ENCODE data around the gene P2RX6.
A peak's percentile ranks its signal among the peaks of the same experiment; 100 is the strongest.

P2RX6 gene

DNA sequence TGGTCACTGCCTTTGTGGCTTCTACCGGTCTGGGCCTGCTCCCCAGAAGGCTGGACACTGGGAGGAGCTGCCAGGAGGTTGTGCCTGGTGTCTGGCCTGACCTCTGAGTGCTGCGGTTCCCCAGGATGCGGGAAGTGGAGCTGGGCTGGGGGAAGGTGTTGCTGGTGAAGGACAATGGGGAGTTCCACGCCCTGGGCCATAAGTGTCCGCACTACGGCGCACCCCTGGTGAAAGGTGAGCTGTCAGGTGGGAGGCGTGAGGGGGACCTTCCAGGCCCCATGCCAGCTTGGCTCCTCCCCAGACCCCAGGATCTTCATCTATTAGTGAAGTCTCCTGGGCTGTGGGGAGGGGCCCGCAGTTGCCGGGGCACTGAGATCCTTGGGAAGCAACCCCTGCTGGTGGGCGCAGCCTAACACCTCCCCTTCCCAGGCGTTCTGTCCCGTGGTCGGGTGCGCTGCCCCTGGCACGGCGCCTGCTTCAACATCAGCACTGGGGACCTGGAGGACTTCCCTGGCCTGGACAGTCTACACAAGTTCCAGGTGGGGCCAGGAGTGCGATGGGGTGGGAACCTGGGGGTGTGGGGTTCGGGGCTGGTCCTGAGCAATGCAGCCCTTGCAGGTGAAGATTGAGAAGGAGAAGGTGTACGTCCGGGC is 41.2 kb upstream of the P2RX6 start:
- H3K4me3 ChIP-seq (ENCODE audit: insufficient read depth, low read depth, low read length, poor library complexity, severe bottlenecking), result no peak overlapping the region
- H3K9me3 ChIP-seq (ENCODE audit: control insufficient read depth, low read length), result no peaks in the 10 kb centered on the region
- DNase-seq, result no peak
- no peaks in the 10 kb centered on the region for H3K4me1 ChIP-seq (ENCODE audit: control insufficient read depth, insufficient read depth, low read length, poor library complexity, severe bottlenecking)
- no peaks in the 10 kb centered on the region for H3K27me3 ChIP-seq (replicated peaks; ENCODE audit: control insufficient read depth, insufficient read depth, low read length, poor library complexity, severe bottlenecking)
- H3K36me3 ChIP-seq (ENCODE audit: control insufficient read depth, insufficient read depth, low read length), result no peaks in the 10 kb centered on the region
- H3K27ac ChIP-seq (ENCODE audit: insufficient read depth, low read length, poor library complexity, severe bottlenecking), result no peak overlapping the region

DNA sequence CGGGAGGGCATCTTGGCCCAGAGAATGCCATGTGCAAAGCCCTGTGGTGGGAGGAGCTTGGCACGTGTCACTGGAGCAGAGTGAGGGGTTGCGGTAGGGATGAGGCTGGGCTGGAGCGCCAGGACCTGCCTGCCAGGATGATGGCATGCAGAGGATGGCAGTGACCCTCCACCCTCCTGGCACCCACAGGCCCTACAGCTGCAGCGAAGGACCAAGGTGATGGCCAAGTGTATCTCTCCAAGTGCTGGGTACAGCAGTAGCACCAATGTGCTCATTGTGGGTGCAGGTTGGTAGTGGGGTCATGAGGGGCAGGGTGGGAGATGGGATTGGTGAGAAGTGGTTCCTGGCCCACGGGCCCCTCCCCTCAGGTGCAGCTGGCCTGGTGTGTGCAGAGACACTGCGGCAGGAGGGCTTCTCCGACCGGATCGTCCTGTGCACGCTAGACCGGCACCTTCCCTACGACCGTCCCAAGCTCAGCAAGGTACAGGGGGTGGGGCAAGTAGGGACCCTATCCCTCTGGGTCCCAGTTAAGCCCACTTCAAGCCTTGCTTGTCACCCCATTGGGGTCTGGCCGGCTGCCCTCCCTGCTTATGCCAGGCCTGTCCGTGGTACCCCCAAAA is 40.5 kb upstream of the P2RX6 start:
- no peaks in the 10 kb centered on the region for H3K4me1 ChIP-seq (ENCODE audit: control insufficient read depth, insufficient read depth, low read length, poor library complexity, severe bottlenecking)
- H3K4me3 ChIP-seq (ENCODE audit: insufficient read depth, low read depth, low read length, poor library complexity, severe bottlenecking), result no peak overlapping the region
- H3K36me3 ChIP-seq (ENCODE audit: control insufficient read depth, insufficient read depth, low read length), result no peaks in the 10 kb centered on the region
- no peaks in the 10 kb centered on the region for H3K27me3 ChIP-seq (replicated peaks; ENCODE audit: control insufficient read depth, insufficient read depth, low read length, poor library complexity, severe bottlenecking)
- no peaks in the 10 kb centered on the region for H3K9me3 ChIP-seq (ENCODE audit: control insufficient read depth, low read length)
- no peak for DNase-seq
- H3K27ac ChIP-seq (ENCODE audit: insufficient read depth, low read length, poor library complexity, severe bottlenecking), result no peak overlapping the region

- Histone ChIP-seq H3K27ac (ENCODE audit: insufficient read depth, low read length, poor library complexity, severe bottlenecking) (no peak overlapping the region), H3K9me3 (ENCODE audit: control insufficient read depth, low read length) (no peaks in the 10 kb centered on the region), H3K4me1 (ENCODE audit: control insufficient read depth, insufficient read depth, low read length, poor library complexity, severe bottlenecking) (peaks cover 3% of the 10 kb centered on the region), H3K4me3 (ENCODE audit: insufficient read depth, low read depth, low read length, poor library complexity, severe bottlenecking) (no peak overlapping the region), H3K27me3 (replicated peaks; ENCODE audit: control insufficient read depth, insufficient read depth, low read length, poor library complexity, severe bottlenecking) (no peaks in the 10 kb centered on the region), H3K36me3 (ENCODE audit: control insufficient read depth, insufficient read depth, low read length) (no peaks in the 10 kb centered on the region)
- no peak for DNase-seq
Measured at GRCh38 chr22:20975541-20976290, 39.2 kb upstream of the P2RX6 start.

- no peaks in the 10 kb centered on the region for H3K36me3 ChIP-seq (ENCODE audit: control insufficient read depth, insufficient read depth, low read length)
- no peak overlapping the region for H3K4me3 ChIP-seq (ENCODE audit: insufficient read depth, low read depth, low read length, poor library complexity, severe bottlenecking)
- no peaks in the 10 kb centered on the region for H3K9me3 ChIP-seq (ENCODE audit: control insufficient read depth, low read length)
- H3K27me3 ChIP-seq (replicated peaks; ENCODE audit: control insufficient read depth, insufficient read depth, low read length, poor library complexity, severe bottlenecking), result no peaks in the 10 kb centered on the region
- DNase-seq, result no peak
- no peak overlapping the region for H3K27ac ChIP-seq (ENCODE audit: insufficient read depth, low read length, poor library complexity, severe bottlenecking)
- peaks cover 10% of the 10 kb centered on the region for H3K4me1 ChIP-seq (ENCODE audit: control insufficient read depth, insufficient read depth, low read length, poor library complexity, severe bottlenecking)
Measured at GRCh38 chr22:20976291-20976877, 38.6 kb upstream of the P2RX6 start.

DNA sequence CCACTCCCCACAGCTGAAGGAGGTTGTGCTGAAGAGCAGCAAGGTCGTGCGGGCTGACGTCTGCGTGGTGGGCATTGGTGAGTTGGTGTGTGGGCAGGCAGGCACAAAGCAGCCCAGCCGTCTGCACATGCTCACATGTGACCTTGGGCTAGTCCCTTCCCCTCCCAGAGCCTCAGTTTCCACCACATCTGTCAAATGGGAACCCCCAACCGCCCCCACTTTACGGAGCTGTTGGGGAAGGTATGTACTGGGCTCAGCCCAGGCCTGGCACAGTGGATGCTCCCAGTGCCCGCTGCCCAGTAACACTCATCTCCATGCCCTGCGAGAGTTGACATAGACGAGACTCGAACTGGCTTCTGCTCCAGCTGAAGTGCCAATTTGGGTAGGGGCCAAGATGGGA is 37.9 kb upstream of the P2RX6 start:
- Histone ChIP-seq H3K27ac (ENCODE audit: insufficient read depth, low read length, poor library complexity, severe bottlenecking) (no peak overlapping the region), H3K9me3 (ENCODE audit: control insufficient read depth, low read length) (no peaks in the 10 kb centered on the region), H3K4me1 (ENCODE audit: control insufficient read depth, insufficient read depth, low read length, poor library complexity, severe bottlenecking) (peaks cover 13% of the 10 kb centered on the region), H3K4me3 (ENCODE audit: insufficient read depth, low read depth, low read length, poor library complexity, severe bottlenecking) (no peak overlapping the region), H3K36me3 (ENCODE audit: control insufficient read depth, insufficient read depth, low read length) (no peaks in the 10 kb centered on the region), H3K27me3 (replicated peaks; ENCODE audit: control insufficient read depth, insufficient read depth, low read length, poor library complexity, severe bottlenecking) (no peaks in the 10 kb centered on the region)
- DNase-seq, result no peak

DNA sequence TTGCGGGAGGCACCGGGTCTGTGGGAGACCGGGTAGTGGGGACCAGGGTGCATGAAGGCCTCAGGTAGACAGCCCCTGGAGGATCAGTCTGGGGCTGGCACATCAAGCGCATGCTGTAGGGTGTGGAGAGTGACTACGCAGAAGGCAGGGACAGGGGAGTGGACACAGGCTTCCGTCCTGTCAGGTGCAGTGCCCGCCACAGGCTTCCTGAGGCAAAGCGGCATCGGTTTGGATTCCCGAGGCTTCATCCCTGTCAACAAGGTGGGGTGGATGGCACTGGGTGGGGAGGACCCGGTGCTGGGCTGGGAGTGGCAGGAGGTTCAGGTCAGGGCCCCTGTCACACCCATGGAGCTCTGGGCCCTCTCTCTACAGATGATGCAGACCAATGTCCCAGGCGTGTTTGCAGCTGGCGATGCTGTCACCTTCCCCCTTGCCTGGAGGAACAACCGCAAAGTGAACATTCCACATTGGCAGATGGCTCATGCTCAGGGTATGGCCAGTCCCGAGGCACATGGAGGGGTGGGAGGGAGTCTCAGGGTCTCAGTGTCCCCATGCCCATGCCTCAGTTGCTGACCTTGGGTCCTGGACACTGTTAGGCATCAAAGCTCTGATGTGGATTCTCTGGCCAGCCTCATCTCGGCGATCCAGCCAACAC is 37.3 kb upstream of the P2RX6 start:
- no peak for DNase-seq
- peaks cover 17% of the 10 kb centered on the region for H3K4me1 ChIP-seq (ENCODE audit: control insufficient read depth, insufficient read depth, low read length, poor library complexity, severe bottlenecking)
- no peaks in the 10 kb centered on the region for H3K36me3 ChIP-seq (ENCODE audit: control insufficient read depth, insufficient read depth, low read length)
- H3K4me3 ChIP-seq (ENCODE audit: insufficient read depth, low read depth, low read length, poor library complexity, severe bottlenecking), result no peak overlapping the region
- H3K27ac ChIP-seq (ENCODE audit: insufficient read depth, low read length, poor library complexity, severe bottlenecking), result no peak overlapping the region
- no peaks in the 10 kb centered on the region for H3K27me3 ChIP-seq (replicated peaks; ENCODE audit: control insufficient read depth, insufficient read depth, low read length, poor library complexity, severe bottlenecking)
- no peaks in the 10 kb centered on the region for H3K9me3 ChIP-seq (ENCODE audit: control insufficient read depth, low read length)

DNA sequence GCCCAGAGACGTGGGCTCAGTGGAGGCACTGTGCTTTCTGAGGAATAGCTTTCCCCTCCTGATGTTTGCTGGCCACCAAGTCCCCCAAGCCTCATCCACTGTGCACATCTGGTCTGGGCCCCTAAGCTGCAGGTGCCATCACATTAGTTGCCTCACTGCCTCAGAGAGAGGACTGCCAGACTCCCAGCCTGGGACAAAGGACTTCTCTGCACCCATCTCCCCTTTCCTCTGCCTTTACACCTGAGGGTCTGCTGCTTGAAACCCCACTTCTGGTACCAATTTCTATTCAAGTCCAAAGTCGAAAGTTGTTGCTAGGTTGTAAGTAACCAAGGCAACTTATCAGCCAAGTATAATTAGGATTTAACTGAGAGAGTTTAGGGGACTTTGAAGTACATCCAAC is 36.5 kb upstream of the P2RX6 start:
- no peaks in the 10 kb centered on the region for H3K36me3 ChIP-seq (ENCODE audit: control insufficient read depth, insufficient read depth, low read length)
- no peaks in the 10 kb centered on the region for H3K27me3 ChIP-seq (replicated peaks; ENCODE audit: control insufficient read depth, insufficient read depth, low read length, poor library complexity, severe bottlenecking)
- H3K9me3 ChIP-seq (ENCODE audit: control insufficient read depth, low read length), result no peaks in the 10 kb centered on the region
- H3K4me1 ChIP-seq (ENCODE audit: control insufficient read depth, insufficient read depth, low read length, poor library complexity, severe bottlenecking), result peaks cover 19% of the 10 kb centered on the region
- no peak for DNase-seq
- no peak overlapping the region for H3K27ac ChIP-seq (ENCODE audit: insufficient read depth, low read length, poor library complexity, severe bottlenecking)
- no peak overlapping the region for H3K4me3 ChIP-seq (ENCODE audit: insufficient read depth, low read depth, low read length, poor library complexity, severe bottlenecking)

DNA sequence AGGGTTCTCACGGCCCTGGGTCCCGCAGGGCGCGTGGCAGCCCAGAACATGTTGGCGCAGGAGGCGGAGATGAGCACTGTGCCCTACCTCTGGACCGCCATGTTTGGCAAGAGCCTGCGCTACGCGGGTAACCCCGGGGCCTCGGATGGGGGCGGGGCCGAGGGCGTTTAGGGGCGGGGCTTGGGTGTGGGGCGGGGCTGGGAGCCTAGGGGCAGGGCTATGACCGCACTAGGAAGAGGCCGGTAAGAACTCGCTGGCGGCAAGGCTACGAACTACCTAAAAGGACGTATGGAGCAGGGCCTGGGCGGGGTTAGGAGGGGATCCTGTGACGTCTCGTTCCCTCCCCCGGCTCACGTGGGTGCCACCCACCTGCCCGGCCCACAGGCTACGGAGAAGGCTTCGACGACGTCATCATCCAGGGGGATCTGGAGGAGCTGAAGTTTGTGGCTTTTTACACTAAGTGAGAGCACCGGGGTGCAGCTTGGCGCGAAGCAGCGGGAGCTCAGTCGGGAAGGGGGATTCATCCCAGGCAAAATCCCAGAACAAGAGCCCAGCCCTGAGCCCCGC is 35.6 kb upstream of the P2RX6 start:
- Histone ChIP-seq H3K4me1 (ENCODE audit: control insufficient read depth, insufficient read depth, low read length, poor library complexity, severe bottlenecking) (peaks cover 19% of the 10 kb centered on the region), H3K27ac (ENCODE audit: insufficient read depth, low read length, poor library complexity, severe bottlenecking) (no peak overlapping the region), H3K4me3 (ENCODE audit: insufficient read depth, low read depth, low read length, poor library complexity, severe bottlenecking) (no peak overlapping the region), H3K36me3 (ENCODE audit: control insufficient read depth, insufficient read depth, low read length) (peaks cover under 1% of the 10 kb centered on the region), H3K9me3 (ENCODE audit: control insufficient read depth, low read length) (no peaks in the 10 kb centered on the region), H3K27me3 (replicated peaks; ENCODE audit: control insufficient read depth, insufficient read depth, low read length, poor library complexity, severe bottlenecking) (no peaks in the 10 kb centered on the region)
- DNase-seq, result peak; percentile 41 to 51 (median 44)

GRCh38 chr22:20979940-20980453 is 35.0 kb upstream of the P2RX6 start:
- H3K4me1 ChIP-seq (ENCODE audit: control insufficient read depth, insufficient read depth, low read length, poor library complexity, severe bottlenecking), result peaks cover 19% of the 10 kb centered on the region
- peaks cover 5% of the 10 kb centered on the region for H3K36me3 ChIP-seq (ENCODE audit: control insufficient read depth, insufficient read depth, low read length)
- no peaks in the 10 kb centered on the region for H3K27me3 ChIP-seq (replicated peaks; ENCODE audit: control insufficient read depth, insufficient read depth, low read length, poor library complexity, severe bottlenecking)
- H3K4me3 ChIP-seq (ENCODE audit: insufficient read depth, low read depth, low read length, poor library complexity, severe bottlenecking), result no peak overlapping the region
- H3K27ac ChIP-seq (ENCODE audit: insufficient read depth, low read length, poor library complexity, severe bottlenecking), result no peak overlapping the region
- H3K9me3 ChIP-seq (ENCODE audit: control insufficient read depth, low read length), result no peaks in the 10 kb centered on the region
- no peak for DNase-seq
